SK-N-SH (cell line): Measurements from ENCODE around the gene ABCC4.

ENCODE experiments used
- EZH2phosphoT487 ChIP-seq: fragments of 200-600 bp; sonication (generic); IDR thresholded peaks from 2 replicates; pipeline ENCODE4 v1.6.1; 2017; ENCODE audit warnings: low read depth, mixed run types, mild to moderate bottlenecking, antibody characterized with exemption, moderate library complexity, borderline replicate concordance
- POLR2AphosphoS5 ChIP-seq: IDR thresholded peaks from 2 replicates; pipeline ENCODE4 v1.6.1; 2012; ENCODE audit warnings: low read depth, low read length
- RAD21 ChIP-seq: IDR thresholded peaks from 2 replicates; pipeline ENCODE4 v1.6.1; 2012; ENCODE audit warnings: mild to moderate bottlenecking, low read length
- SMC3 ChIP-seq: IDR thresholded peaks from 2 replicates; pipeline ENCODE4 v1.6.1; 2012; ENCODE audit warnings: low read depth, low read length, improper control_type of control experiment
- YY1 ChIP-seq: IDR thresholded peaks from 2 replicates; pipeline ENCODE4 v1.4.0; 2012; ENCODE audit warnings: low read depth, mild to moderate bottlenecking
- TF ChIP-seq, protein P1 (sequence below): fragments of 200-600 bp; sonication (generic); IDR thresholded peaks from 2 replicates; pipeline ENCODE4 v1.6.1; 2017; ENCODE audit warnings: antibody characterized with exemption, mild to moderate bottlenecking, moderate library complexity
- TF ChIP-seq, protein P2 (sequence below): IDR thresholded peaks from 2 replicates; pipeline ENCODE4 v1.4.0; 2012; ENCODE audit warnings: low read depth

DNA sequence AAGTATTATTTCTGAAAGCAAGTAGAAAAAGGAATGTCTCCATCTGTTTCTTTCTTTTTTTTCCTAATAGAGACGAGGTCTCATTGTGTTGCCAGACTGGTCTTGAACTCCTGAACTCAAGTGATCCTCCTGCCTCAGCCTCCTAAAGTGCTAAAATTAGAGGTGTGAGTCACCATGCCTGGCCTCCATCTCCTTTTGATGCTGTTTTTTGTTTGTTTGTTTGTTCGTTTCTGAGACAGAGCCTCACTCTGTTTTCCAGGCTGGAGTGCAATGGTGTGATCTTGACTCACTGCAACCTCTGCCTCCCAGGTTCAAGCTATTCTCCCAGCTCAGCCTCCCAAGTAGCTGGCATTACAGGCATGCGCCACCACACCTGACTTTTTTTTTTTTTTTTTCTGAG lies 14.5 kb upstream of the ABCC4 start:
- TF ChIP-seq, protein P1, sequence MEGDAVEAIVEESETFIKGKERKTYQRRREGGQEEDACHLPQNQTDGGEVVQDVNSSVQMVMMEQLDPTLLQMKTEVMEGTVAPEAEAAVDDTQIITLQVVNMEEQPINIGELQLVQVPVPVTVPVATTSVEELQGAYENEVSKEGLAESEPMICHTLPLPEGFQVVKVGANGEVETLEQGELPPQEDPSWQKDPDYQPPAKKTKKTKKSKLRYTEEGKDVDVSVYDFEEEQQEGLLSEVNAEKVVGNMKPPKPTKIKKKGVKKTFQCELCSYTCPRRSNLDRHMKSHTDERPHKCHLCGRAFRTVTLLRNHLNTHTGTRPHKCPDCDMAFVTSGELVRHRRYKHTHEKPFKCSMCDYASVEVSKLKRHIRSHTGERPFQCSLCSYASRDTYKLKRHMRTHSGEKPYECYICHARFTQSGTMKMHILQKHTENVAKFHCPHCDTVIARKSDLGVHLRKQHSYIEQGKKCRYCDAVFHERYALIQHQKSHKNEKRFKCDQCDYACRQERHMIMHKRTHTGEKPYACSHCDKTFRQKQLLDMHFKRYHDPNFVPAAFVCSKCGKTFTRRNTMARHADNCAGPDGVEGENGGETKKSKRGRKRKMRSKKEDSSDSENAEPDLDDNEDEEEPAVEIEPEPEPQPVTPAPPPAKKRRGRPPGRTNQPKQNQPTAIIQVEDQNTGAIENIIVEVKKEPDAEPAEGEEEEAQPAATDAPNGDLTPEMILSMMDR, result no peak
- TF ChIP-seq EZH2phosphoT487, result no peak
- no peak for TF ChIP-seq POLR2AphosphoS5
- TF ChIP-seq RAD21, result no peak
- TF ChIP-seq, protein P2, sequence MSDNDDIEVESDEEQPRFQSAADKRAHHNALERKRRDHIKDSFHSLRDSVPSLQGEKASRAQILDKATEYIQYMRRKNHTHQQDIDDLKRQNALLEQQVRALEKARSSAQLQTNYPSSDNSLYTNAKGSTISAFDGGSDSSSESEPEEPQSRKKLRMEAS, result no peak
- no peak for TF ChIP-seq SMC3
- no peak for TF ChIP-seq YY1
